GDM1 (cell line): ENCODE data around the gene DNAH3.
"Not testable (repeated sequence)": the region's sequence is repeated elsewhere in the genome, so short reads cannot be mapped to it uniquely, and the experiment has no call there.

ENCODE experiments used
- DNase-seq: peaks from one replicate; lab custom pipeline; 2025; lab: John Stamatoyannopoulos, UW

The DNAH3 gene

GRCh38 chr16:21009815-21010214 lies 140.8 kb downstream of the DNAH3 start:
- DNase-seq = no peak

GRCh38 chr16:21005008-21005407 lies 145.6 kb downstream of the DNAH3 start:
- no peak for DNase-seq

GRCh38 chr16:21001262-21001661 lies 149.4 kb downstream of the DNAH3 start:
- peak; percentile 11 for DNase-seq

- DNase-seq = no peak
Measured at GRCh38 chr16:20997147-20997546, 153.5 kb downstream of the DNAH3 start.

GRCh38 chr16:20995711-20996110 lies 154.9 kb downstream of the DNAH3 start:
- no peak for DNase-seq

- DNase-seq = not testable (repeated sequence)
Measured at GRCh38 chr16:20989496-20990070, 161.1 kb downstream of the DNAH3 start.

GRCh38 chr16:20987049-20987448 lies 163.6 kb downstream of the DNAH3 start:
- no peak for DNase-seq

GRCh38 chr16:20984019-20984418 lies 166.6 kb downstream of the DNAH3 start:
- DNase-seq = no peak

- no peak for DNase-seq
Measured at GRCh38 chr16:20976576-20976975, 174.1 kb downstream of the DNAH3 start.

- DNase-seq = not testable (repeated sequence)
Measured at GRCh38 chr16:20973201-20973600, 177.4 kb downstream of the DNAH3 start.

GRCh38 chr16:20971401-20971800 lies 179.2 kb downstream of the DNAH3 start:
- no peak for DNase-seq

GRCh38 chr16:20969386-20969785 lies 181.3 kb downstream of the DNAH3 start:
- DNase-seq = no peak

- no peak for DNase-seq
Measured at GRCh38 chr16:20968765-20969164, 181.9 kb downstream of the DNAH3 start.

- no peak for DNase-seq
Measured at GRCh38 chr16:20960899-20961298, 189.7 kb downstream of the DNAH3 start.

- no peak for DNase-seq
Measured at GRCh38 chr16:20957153-20957552, 193.5 kb downstream of the DNAH3 start.

- DNase-seq = no peak
Measured at GRCh38 chr16:20956319-20956718, 194.3 kb downstream of the DNAH3 start.

GRCh38 chr16:20954574-20954973 lies 196.1 kb downstream of the DNAH3 start:
- DNase-seq = no peak

GRCh38 chr16:20952139-20952920 lies 198.3 kb downstream of the DNAH3 start:
- DNase-seq = no peak

- DNase-seq = no peak
Measured at GRCh38 chr16:20950294-20950693, 200.4 kb downstream of the DNAH3 start.

GRCh38 chr16:20949660-20950059 lies 201.0 kb downstream of the DNAH3 start:
- DNase-seq = no peak

GRCh38 chr16:20948444-20948843 lies 202.2 kb downstream of the DNAH3 start:
- DNase-seq = no peak

- DNase-seq = no peak
Measured at GRCh38 chr16:20946015-20946629, 204.5 kb downstream of the DNAH3 start.

- DNase-seq = not testable (repeated sequence)
Measured at GRCh38 chr16:20945575-20945875, 205.1 kb downstream of the DNAH3 start.
